Tibial nerve (tissue), 3 donors: ENCODE results near the gene AGAP3.

Experiments used
- CTCF ChIP-seq, 5 experiments: fragments of 200-600 bp in 3 of 5; fragments of 450-650 bp in 2 of 5; sonication (generic) in 3 of 5; IDR thresholded peaks; one replicate each; pipeline ENCODE4 v1.5.1; 2016 to 2019; ENCODE audit warnings: antibody characterized with exemption in 5 of 5, mild to moderate bottlenecking in 3 of 5, moderate library complexity in 2 of 5
- POLR2A ChIP-seq, 2 donors: fragments of 450-650 bp; IDR thresholded peaks; one replicate each; pipeline ENCODE4 v1.6.1; 2017; ENCODE audit warnings: antibody characterized with exemption in 2 of 2, mild to moderate bottlenecking in 2 of 2, moderate library complexity in 2 of 2

DNA sequence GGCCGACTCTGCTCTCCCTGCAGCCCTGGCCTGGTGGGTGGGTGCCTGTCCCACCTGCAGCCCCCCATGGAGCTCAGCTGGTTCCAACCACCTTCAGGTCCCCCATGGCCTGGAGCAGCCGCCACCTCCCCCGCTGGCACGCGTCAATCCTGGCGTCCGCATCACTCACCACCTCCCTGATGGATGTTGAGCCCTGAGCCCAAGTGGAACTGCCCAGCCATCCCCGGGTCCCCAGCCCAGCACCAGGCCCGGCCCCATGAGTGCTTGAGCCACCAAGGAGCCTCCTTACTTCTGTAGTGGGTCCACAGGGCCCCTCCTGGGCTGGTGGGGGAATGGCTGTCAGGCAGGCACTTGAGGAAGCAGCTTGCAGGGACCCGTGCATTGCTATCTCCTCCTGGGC is 14.6 kb downstream of the AGAP3 start:
- TF ChIP-seq CTCF (IDR thresholded peaks at IDR 0.05) (no peak), POLR2A (IDR thresholded peaks at IDR 0.05) (no peak)
